HCT116 (cell line): Measurements from ENCODE around the gene PPP2R3A.

ENCODE experiments used
- CTCF ChIP-seq, 3 experiments: fragments of 200-600 bp in 1 of 3; sonication (generic) in 1 of 3; IDR thresholded peaks in 2 of 3; conservative IDR thresholded peaks in 1 of 3; 2 replicates each; pipeline ENCODE4 v1.5.1; 2012 to 2017; ENCODE audit warnings: low read depth in 2 of 3, low read length in 2 of 3, antibody characterized with exemption in 1 of 3, borderline replicate concordance in 1 of 3, control low read depth in 1 of 3, mild to moderate bottlenecking in 1 of 3, mixed read lengths in 1 of 3, mixed run types in 1 of 3, moderate library complexity in 1 of 3; ENCODE audit not compliant: insufficient read depth in 1 of 3
- EZH2 ChIP-seq: fragments of 200-600 bp; sonication (generic); IDR thresholded peaks from 2 replicates; pipeline ENCODE4 v1.6.1; 2017; ENCODE audit warnings: antibody characterized with exemption, mixed run types
- JUND ChIP-seq: IDR thresholded peaks from 2 replicates; pipeline ENCODE4 v1.6.1; 2012
- POLR2A ChIP-seq: IDR thresholded peaks from 2 replicates; pipeline ENCODE4 v1.7.0; 2011; ENCODE audit warnings: borderline replicate concordance; ENCODE audit not compliant: insufficient read depth, insufficient read length; ENCODE audit errors: extremely low read depth
- POLR2AphosphoS5 ChIP-seq: IDR thresholded peaks from 2 replicates; pipeline ENCODE4 v1.6.1; 2011; ENCODE audit warnings: mild to moderate bottlenecking, low read depth, low read length, moderate library complexity
- REST ChIP-seq: IDR thresholded peaks from 2 replicates; pipeline ENCODE4 v1.6.1; 2012; ENCODE audit warnings: low read depth
- YY1 ChIP-seq: IDR thresholded peaks from 2 replicates; pipeline ENCODE4 v1.6.1; 2011; ENCODE audit warnings: low read length, low read depth, moderate library complexity, mild to moderate bottlenecking; ENCODE audit not compliant: insufficient replicate concordance; ENCODE audit errors: extremely low read depth

DNA sequence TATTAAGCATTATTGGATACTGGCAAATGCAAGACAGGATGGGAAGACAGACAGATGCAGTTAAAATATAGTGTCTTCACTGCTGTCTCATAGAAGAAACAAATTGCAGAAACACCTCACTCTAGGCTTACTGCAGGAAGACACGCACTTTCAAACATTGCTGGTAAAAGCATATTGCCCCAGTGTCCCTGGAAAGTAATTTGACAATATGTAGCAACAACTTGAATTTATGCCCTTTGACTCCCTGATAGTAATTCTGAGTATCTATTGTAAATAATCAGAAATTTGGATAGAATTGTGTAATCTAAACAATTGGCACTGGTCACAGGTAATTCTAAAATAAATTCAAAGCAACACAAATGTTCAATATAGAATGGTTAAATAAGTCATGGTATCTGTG is 168.6 kb downstream of the PPP2R3A start:
- TF ChIP-seq POLR2AphosphoS5 (no peak), POLR2A (no peak), CTCF (IDR thresholded peaks at IDR 0.05 in 2 of 3, conservative IDR thresholded peaks at IDR 0.05 in 1 of 3; ENCODE audit: borderline replicate concordance in 1 of 3, insufficient read depth in 1 of 3, low read depth in 2 of 3, low read length in 2 of 3) (no peak), YY1 (no peak), EZH2 (no peak), REST (no peak), JUND (no peak)
